ENCODE measurements around the gene NFE2L2.
"Not testable (repeated sequence)": the region's sequence is repeated elsewhere in the genome, so short reads cannot be mapped to it uniquely, and the experiment has no call there.

Gene NFE2L2

DNA sequence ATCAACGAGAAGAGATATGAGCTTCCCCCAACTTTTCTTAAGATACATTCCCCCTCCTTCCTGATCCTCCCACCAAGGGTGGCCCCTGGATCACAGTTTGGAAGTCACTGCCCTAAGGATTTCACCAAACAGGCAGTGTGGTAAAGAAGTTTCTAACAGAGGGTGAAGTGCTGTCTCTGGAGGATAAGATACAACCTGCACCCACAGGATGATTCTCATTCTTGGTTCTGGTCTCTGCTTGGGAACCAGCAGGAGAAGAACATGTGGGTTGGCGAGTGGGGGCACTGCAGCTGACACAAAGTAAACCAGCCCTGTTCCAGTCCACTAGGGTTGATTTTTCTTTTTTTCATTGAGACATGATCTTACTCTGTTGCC lies 9.3 kb downstream of the NFE2L2 start:
- no peak for DNase-seq

DNA sequence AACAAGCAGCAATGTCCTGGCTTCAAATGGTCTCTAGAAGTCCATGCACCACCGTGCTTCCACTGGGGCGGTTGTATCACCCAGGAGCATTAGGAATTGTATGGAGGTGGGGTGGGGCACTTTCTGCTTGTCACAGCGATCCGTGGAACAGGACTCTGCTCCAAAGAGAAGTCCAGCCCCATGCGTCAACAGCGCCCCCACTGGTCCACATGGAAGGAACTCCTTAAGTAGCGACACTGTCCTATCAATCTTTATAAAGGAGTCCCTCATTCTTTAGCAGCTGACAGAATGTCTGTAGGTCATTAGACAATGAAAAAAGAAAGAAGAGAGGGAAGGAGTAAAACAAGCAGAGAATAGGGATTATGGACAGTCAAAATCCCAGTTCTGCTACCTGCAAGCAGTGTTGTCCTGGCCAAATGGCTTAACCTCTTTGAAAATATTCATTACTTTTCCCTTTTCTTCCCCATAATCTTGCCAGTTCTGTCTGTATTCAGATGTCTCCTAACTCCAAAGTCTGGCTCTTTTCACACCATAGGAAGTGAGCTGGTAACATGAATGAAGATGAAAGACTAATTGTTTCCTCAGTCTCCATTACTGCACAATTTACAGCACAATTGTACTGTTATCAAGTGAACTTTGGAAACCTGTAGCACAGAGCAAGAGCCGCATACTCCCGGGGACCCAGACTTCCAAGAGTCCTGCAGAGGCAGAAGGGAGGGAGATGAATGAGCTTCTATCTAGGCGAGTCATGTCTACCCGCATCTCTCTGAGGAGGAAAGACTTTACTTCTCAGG lies 9.9 kb downstream of the NFE2L2 start:
- DNase-seq = no peak

DNA sequence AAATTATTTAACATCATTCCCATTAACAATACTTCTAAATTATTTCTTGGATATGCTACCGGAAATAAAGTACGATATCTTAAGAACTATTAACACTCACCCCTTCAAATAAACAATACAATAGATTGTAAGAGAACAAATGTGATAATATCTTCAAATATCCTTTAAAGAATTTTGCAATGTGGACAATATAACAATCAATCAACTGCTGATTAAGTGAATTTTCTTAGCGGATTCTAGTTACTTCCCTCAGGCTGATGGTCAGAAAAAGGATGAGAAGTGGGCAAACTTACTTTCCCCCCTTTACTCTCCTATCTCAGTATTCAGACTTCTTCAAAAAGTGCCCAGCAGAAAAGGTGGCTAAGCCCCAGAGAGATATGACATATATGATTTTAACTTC lies 10.8 kb downstream of the NFE2L2 start:
- DNase-seq = no peak

DNA sequence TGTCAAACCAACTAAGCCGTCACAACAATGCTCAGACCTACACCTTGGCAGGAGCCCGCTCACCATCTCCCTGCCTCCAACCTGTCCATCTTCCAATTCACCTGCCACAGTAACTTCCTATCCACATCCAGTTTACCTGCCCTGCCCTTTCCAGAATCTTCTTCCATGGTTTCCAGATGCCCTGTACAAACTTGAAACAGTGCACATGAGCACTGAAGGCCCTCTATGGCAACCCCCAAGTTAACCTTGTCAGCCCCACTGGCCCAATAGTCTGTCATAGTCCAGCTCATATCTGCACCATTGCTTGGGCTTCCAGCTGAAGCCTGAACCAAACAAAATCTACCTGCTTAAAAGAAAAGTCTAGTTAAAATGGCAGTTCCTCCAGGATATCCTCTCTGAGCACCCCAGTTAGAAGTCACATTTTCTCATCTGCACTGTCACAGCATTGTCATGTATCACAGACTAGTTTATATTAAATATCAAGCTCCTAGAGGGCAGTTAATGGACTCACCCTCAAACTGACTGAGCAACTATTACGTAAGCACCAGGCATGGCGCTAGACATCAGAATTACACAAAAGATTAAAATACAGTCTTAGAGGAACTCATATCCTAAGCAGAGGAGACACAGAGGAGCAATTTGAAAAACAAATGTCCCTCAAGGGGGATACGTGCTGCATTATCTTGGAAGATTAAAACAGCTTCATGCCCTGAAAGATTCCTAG lies 11.6 kb downstream of the NFE2L2 start:
- no peak for DNase-seq

DNA sequence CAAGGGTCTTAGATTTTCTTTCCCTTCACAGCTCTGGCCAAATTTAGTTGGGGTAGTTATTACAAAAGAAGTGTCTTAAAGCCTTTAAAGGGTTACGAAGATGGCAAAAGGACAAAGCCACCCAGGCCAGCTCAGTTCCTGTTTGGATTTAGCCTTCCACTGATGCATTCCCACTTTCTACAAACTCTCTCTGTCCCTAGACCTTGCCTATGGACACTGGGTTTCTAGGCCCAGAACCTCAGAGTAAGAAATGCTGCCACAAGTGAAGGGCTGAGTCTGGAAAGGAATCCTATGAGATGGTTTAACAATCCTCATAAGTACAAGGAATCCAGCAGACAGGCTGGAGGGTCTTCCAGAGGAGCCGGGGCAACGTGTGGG lies 13.4 kb downstream of the NFE2L2 start:
- no peak for DNase-seq

GRCh38 chr2:177250461-177250860 lies 14.1 kb downstream of the NFE2L2 start:
- DNase-seq = no peak

GRCh38 chr2:177249038-177249437 lies 15.5 kb downstream of the NFE2L2 start:
- no peak for DNase-seq

GRCh38 chr2:177247693-177248262 lies 16.7 kb downstream of the NFE2L2 start:
- no peak for DNase-seq

- DNase-seq = not testable (repeated sequence)
These were observed 17.9 kb downstream of the NFE2L2 start for GRCh38 chr2:177246523-177247030.

DNA sequence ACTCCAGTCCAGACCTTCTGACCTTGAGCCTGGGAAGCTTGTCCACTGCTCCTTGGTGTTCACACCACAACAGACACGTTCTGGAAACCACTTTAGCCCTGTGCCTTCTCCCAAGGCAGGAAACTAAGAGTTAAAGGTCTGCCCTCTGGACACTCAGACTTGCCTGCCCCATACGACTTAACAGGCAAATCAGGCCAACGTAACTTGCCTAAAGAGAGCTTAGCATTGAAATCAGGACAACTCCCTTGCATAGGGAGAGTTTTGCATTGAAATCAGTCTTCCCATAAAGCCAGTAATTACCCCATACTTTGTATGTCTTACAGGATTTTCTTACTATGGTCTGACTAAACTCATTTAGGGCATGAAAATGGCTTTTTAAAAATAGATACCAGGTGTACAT lies 18.5 kb downstream of the NFE2L2 start:
- DNase-seq = no peak

DNA sequence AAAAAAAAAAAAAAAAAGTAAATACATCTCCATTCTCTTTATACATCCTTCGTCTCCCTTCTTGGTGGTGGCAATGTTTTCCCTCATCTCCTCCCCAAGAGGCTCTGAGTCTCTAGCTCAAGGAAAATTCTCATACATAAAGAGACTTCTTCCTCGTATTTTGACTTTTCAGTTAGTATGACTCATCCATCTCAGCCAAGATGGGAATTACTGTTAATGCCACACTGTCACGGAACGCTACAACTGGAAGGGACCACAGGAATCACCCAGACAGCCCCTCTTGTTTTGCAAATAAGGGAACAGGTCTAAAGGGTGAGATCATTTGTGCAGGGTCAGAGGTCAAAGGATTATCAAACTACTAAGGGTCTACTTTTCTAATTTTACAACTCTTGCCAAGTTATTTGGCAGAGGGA lies 19.5 kb downstream of the NFE2L2 start:
- no peak for DNase-seq

DNA sequence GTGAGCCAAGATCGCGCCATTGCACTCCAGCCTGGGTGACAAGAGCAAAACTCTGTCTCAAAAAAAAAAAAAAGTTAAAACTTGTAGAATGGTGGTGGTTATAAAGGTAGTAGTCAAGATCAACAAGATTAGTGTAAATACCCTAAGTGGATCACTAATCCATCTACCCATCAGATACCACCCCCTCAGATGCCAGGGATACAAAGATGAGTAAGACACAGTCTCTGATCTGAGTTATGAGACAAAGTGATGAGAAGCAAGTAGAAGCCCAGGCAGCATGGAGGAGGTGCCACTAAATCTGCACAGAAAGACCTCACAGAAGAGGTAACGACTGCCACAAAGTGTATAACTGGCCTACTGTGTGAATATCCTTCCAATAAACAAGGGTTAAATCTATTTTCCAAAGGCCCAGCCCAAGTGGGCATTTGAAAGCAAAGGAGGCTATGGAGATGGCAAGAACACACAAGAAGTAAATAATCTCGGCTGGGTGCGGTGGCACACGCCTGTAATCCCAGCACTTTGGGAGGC lies 20.2 kb downstream of the NFE2L2 start:
- DNase-seq = no peak

- DNase-seq = no peak
These were observed 21.1 kb downstream of the NFE2L2 start for GRCh38 chr2:177243476-177243875.

DNA sequence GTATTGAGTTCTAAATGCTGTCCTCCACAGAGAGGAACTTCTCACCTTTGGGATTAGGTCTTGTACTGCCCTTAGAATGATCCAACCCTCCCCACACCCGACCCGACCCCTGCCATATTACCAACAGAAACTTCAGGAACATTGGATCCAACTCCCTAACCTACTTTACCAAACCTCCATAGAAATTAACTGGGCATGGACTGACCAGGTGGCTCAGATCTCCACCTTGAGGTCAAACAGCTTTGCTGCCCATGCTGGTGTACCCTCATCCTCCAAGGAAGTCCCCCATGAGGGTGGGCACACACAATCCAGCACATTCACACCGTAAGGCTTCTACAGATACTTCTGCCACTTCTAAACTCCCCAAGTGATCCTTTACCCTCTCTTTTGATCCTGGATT lies 21.5 kb downstream of the NFE2L2 start:
- DNase-seq = no peak

GRCh38 chr2:177242121-177242987 lies 22.2 kb downstream of the NFE2L2 start:
- DNase-seq = no peak

- DNase-seq = no peak
These were observed 22.8 kb downstream of the NFE2L2 start for GRCh38 chr2:177241711-177242120.

GRCh38 chr2:177239932-177240630 lies 24.4 kb downstream of the NFE2L2 start:
- peak; percentile 31 for DNase-seq

GRCh38 chr2:177239053-177239452 lies 25.5 kb downstream of the NFE2L2 start:
- no peak for DNase-seq

GRCh38 chr2:177237932-177238331 lies 26.6 kb downstream of the NFE2L2 start:
- no peak for DNase-seq

DNA sequence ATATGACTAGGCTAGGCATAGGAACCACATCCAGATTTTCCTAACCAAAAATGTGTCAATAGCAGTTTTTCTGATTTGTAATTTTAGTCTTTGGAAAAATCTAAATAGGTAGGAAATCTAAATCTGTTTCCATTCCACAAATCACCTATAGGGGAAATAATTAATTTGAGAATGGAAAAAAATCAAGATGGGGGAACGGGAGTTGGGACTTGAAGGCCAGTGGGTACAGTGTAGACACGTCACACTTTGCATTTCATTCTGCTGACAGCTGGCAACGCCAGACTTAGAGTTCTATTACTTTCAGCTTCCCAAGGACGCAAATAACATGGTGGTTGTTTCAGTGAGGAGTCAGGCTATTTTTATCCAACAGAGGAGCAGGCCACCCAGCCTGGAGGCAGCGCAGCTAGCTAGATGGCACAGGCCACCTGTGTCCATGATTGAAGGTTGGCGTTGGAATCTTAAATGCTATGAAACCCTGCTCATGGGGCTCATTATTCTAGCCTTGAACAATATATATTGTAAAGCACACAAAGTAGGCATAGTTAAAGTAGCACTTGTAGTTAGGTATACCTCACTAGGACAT lies 28.6 kb downstream of the NFE2L2 start:
- no peak for DNase-seq

GRCh38 chr2:177234267-177234666 lies 30.3 kb downstream of the NFE2L2 start:
- DNase-seq = no peak

Measured in stimulated activated CD4-positive, alpha-beta T cell treated with anti-CD3 and anti-CD28 coated beads, Interleukin-1b, Interleukin-23, amount 100 ng/mL, for 48 hours (primary cell).